Right lobe of liver (tissue), 6 donors: Measurements from ENCODE around the gene FOSB. TPM values are rescaled to one million over a fixed set of nuclear protein-coding genes. Genes with fewer than 3 reads are reported as not detected.

ENCODE experiments used
- ATAC-seq, 4 donors: fragments of 200-7000 bp; cut with Tn5 transposase; one replicate each; pipeline ENCODE4 v1.9.1; 2020; ENCODE audit warnings: mild to moderate bottlenecking in 4 of 4, moderate library complexity in 4 of 4
- DNase-seq, 3 donors: peaks; one replicate each; pipeline ENCODE4 v3.0.0-alpha.2; 2020
- H3K27ac ChIP-seq, 3 donors: fragments of 200-600 bp; one replicate each; pipeline ENCODE4 v1.8.0; 2022
- H3K27me3 ChIP-seq, 2 donors: fragments of 200-600 bp; one replicate each; pipeline ENCODE4 v1.8.0; 2022
- H3K36me3 ChIP-seq, 4 donors: fragments of 200-600 bp; sonication (generic) in 1 of 4; one replicate each; pipeline versions ENCODE4 v1.5.1 to v1.8.0; 2017 to 2022; ENCODE audit warnings: control low read depth in 1 of 4
- H3K4me1 ChIP-seq, 4 donors: fragments of 200-600 bp; sonication (generic) in 1 of 4; one replicate each; pipeline versions ENCODE4 v1.5.1 to v1.8.0; 2017 to 2022; ENCODE audit warnings: control low read depth in 1 of 4
- H3K4me3 ChIP-seq, 3 donors: fragments of 200-600 bp; one replicate each; pipeline ENCODE4 v1.8.0; 2022
- H3K9me3 ChIP-seq, 4 donors: fragments of 200-600 bp; sonication (generic) in 1 of 4; one replicate each; pipeline versions ENCODE4 v1.5.1 to v1.8.0; 2017 to 2022; ENCODE audit warnings: control low read depth in 1 of 4
- POLR2A ChIP-seq: fragments of 450-650 bp; IDR thresholded peaks from one replicate; pipeline ENCODE4 v1.6.1; 2017; ENCODE audit warnings: antibody characterized with exemption, mild to moderate bottlenecking
- WGBS: methylation state at CpG from one replicate; pipeline ENCODE4 v1.1.6; 2018; ENCODE audit warnings: low coverage, low lambda C conversion rate; ENCODE audit not compliant: insufficient coverage; ENCODE audit errors: missing lambda C conversion rate; 5-methylcytosine and 5-hydroxymethylcytosine counted together
- intact Hi-C, 2 donors: fragments of 100-400 bp; cut with DNase I; formaldehyde crosslinking; loops; one replicate each; pipeline versions ENCODE4 v1.11.2 to v1.14.1; 2022
- total RNA-seq, 6 experiments: library from RNA; depleted of rRNA in 2 of 6; stranded (reverse); fragments of >200 nt in 2 of 6; fragmentation: NEBNext Ultra II Directional in 3 of 6; extraction: Animal tissue kit (Norgen Biotek cat#: 25700) in 3 of 6; gene quantifications; one replicate each; pipeline versions ENCODE4 v1.1.0 to v1.2.4, GENCODE V29; 2016 to 2023
- TF ChIP-seq, protein P1 (sequence below), 4 donors: fragments of 200-600 bp in 3 of 4; fragments of 450-650 bp in 1 of 4; IDR thresholded peaks; one replicate each; pipeline versions ENCODE4 v1.5.1 to v1.8.0; 2016 to 2022; ENCODE audit warnings: antibody characterized with exemption in 4 of 4, mild to moderate bottlenecking in 2 of 4
- donor health status: DM: no; HTN: yes; CAD: no.
- donor health status: DM: no; HTN: no; CAD: no.
- donor health status: DM: no; HTN: no; CAD: no.
- donor health status: DM: no; HTN: yes; CAD: no.
- donor health status: DM: no; HTN: yes; CAD: no.

The FOSB gene
- total RNA-seq, 6 experiments from 2014 or later: 0.19 to 1.2 (median 0.44) TPM

DNA sequence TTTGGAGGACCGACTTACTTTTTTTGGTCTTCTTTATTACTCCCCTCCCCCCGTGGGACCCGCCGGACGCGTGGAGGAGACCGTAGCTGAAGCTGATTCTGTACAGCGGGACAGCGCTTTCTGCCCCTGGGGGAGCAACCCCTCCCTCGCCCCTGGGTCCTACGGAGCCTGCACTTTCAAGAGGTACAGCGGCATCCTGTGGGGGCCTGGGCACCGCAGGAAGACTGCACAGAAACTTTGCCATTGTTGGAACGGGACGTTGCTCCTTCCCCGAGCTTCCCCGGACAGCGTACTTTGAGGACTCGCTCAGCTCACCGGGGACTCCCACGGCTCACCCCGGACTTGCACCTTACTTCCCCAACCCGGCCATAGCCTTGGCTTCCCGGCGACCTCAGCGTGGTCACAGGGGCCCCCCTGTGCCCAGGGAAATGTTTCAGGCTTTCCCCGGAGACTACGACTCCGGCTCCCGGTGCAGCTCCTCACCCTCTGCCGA is 409 bp downstream of the FOSB start:
- no peaks in the 10 kb centered on the region for H3K27me3 ChIP-seq
- DNase-seq (peak in 1 of 3 donors; percentile 64), ATAC-seq (peak in 1 of 4 donors; percentile 3)
- H3K27ac ChIP-seq: peak overlapping the region; percentile 69 to 90 (median 81)
- H3K36me3 ChIP-seq: no peaks in the 10 kb centered on the region
- peak overlapping the region; percentile 47 to 76 (median 61) for H3K4me3 ChIP-seq
- WGBS: 2% methylated on average over 13 of the region's 31 CpGs
- no peaks in the 10 kb centered on the region for H3K9me3 ChIP-seq
- peaks cover 0 to 19% (median 7%) of the 10 kb centered on the region in 4 donors for H3K4me1 ChIP-seq
- intact Hi-C loops: no loop called here
- TF ChIP-seq, protein P1, sequence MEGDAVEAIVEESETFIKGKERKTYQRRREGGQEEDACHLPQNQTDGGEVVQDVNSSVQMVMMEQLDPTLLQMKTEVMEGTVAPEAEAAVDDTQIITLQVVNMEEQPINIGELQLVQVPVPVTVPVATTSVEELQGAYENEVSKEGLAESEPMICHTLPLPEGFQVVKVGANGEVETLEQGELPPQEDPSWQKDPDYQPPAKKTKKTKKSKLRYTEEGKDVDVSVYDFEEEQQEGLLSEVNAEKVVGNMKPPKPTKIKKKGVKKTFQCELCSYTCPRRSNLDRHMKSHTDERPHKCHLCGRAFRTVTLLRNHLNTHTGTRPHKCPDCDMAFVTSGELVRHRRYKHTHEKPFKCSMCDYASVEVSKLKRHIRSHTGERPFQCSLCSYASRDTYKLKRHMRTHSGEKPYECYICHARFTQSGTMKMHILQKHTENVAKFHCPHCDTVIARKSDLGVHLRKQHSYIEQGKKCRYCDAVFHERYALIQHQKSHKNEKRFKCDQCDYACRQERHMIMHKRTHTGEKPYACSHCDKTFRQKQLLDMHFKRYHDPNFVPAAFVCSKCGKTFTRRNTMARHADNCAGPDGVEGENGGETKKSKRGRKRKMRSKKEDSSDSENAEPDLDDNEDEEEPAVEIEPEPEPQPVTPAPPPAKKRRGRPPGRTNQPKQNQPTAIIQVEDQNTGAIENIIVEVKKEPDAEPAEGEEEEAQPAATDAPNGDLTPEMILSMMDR (IDR thresholded peaks at IDR 0.05): no peak
- no peak for TF ChIP-seq POLR2A

DNA sequence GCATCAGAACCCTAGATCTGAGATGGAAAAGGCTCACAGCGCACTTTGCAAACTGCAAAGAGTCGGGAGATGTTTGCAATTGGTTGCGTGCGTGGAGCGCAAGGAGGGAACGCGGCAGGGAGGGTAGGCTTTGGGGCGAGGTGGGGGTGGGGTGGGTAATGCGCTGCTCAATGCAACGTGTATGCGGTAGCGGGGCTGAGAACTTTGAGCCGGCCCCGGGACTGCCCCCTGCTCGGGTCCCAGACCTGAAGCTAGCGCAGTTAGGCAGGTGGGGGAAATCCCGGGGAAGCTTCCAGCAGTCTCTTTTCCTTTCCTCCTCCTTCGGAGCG is 971 bp downstream of the FOSB start:
- TF ChIP-seq POLR2A: no peak
- TF ChIP-seq, protein P1 (IDR thresholded peaks at IDR 0.05): no peak
- DNase-seq: peak in 1 of 3 donors; percentile 46
- Histone ChIP-seq H3K27me3 (no peaks in the 10 kb centered on the region), H3K4me3 (peak overlapping the region; percentile 47 to 76 (median 61)), H3K4me1 (peaks cover 0 to 19% (median 7%) of the 10 kb centered on the region in 4 donors), H3K36me3 (no peaks in the 10 kb centered on the region), H3K9me3 (no peaks in the 10 kb centered on the region), H3K27ac (peak overlapping the region; percentile 69 to 92 (median 90))
- 2% methylated on average over 15 of the region's 19 CpGs for WGBS
- intact Hi-C loops: no loop called here
- ATAC-seq: peak; percentile 13 to 40 (median 34)

DNA sequence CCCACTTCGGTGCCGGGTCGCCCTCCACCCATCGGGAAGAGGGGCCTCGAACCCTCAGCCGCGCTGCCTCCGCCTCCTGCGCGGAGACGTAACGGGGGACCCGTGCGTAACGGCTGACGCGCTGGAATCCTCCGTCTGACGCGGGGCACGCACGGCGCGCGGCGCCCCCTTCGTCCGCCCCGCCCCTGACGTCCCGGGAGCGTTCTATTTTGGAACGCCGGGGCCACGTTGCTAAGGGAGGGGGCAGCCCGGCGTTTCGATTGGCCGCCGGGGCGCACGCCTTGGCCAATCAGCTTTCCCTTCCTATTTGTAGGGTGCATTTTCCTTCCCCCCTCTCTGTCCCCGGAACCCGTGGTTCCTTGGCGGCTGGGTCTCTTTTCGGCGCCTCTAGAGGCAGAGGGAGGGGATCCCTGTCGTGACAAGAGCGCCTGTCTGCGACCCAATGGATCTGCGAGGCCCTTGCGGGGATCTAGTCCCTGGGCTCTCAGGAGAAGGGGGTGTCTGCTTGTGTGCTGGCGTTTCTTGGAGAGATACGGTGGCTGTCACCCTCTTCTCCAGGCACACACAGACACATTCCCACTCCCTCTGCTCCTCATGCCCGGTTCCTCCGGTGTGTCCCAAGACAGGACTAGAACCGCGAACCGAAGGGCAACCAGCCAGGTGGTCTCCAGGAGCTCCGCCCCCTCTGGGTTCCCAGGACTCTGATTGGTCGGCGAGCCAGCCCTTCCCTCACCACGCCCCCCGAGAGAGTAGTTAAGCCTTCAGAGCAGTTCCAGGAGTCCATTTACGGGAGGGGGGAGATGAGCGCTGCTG is 1.5 kb downstream of the FOSB start:
- peak; percentile 43 for TF ChIP-seq POLR2A
- TF ChIP-seq, protein P1 (IDR thresholded peaks at IDR 0.05): no peak
- 0% methylated on average over 2 of the region's 66 CpGs for WGBS
- Histone ChIP-seq H3K4me3 (peak overlapping the region; percentile 47 to 76 (median 61)), H3K36me3 (no peaks in the 10 kb centered on the region), H3K4me1 (peaks cover 0 to 19% (median 7%) of the 10 kb centered on the region in 4 donors), H3K9me3 (no peaks in the 10 kb centered on the region), H3K27ac (peak overlapping the region; percentile 76 to 92 (median 90)), H3K27me3 (no peaks in the 10 kb centered on the region)
- intact Hi-C loops: no loop called here
- DNase-seq (peak; percentile 88 to 92 (median 92)), ATAC-seq (peak; percentile 76 to 85 (median 85))

DNA sequence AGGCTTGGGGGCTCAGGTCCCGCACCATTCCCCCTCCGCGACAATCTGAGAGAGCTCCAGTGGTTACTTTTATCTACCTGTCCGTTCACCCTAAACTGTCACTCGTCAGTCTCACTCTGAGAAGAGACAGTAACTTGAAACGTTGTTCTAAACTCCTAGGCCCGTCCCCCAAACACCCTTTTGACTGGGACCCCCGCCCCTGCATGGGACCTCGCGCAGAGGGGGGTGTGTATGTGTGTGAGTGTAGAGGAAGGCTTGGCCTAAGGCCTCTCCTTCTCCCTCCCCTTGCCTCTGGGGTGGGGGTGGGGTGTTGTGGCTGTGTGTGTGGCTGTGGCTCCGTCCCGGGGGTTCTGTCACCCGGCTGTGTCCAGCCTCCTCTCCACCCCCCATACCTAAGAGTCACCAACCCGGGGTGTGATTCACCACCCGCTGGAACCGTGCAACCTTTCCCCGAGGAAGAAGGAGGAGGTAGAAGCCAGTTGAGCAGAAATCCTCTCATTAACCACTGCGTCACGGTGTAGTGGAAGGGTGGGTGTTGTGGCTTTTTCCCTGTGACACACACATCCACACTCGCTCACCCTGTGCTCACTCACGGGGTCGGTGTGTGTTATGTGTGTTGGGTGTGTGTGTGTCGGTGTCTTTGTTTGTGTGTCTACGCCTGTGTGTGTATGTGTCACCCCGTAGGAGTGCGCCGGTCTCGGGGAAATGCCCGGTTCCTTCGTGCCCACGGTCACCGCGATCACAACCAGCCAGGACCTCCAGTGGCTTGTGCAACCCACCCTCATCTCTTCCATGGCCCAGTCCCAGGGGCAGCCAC is 2.4 kb downstream of the FOSB start:
- intact Hi-C loops: loop anchor here in 1 of 2 donors (5.0 kb wide), 1 partner anchor 33 kb away; no protein-coding TSS in a partner anchor
- H3K27me3 ChIP-seq: no peaks in the 10 kb centered on the region
- WGBS: 28% methylated on average over 10 of the region's 33 CpGs
- DNase-seq: no peak
- TF ChIP-seq, protein P1 (IDR thresholded peaks at IDR 0.05): no peak
- no peak for TF ChIP-seq POLR2A
- no peaks in the 10 kb centered on the region for H3K36me3 ChIP-seq
- no peaks in the 10 kb centered on the region for H3K9me3 ChIP-seq
- no peak for ATAC-seq
- peak overlapping the region; percentile 47 to 76 (median 61) for H3K4me3 ChIP-seq
- H3K27ac ChIP-seq: peak overlapping the region; percentile 76 to 92 (median 90)
- H3K4me1 ChIP-seq: peaks cover 0 to 19% (median 7%) of the 10 kb centered on the region in 4 donors
